LoVo (cell line): Measurements from ENCODE around the gene SLC6A8.

Source experiments
- DNase-seq: peaks from one replicate; pipeline ENCODE4 v3.0.0-alpha.2; 2016; ENCODE audit warnings: low spot score

SLC6A8 gene

GRCh38 chrX:153648358-153649177 is 39.2 kb upstream of the SLC6A8 start:
- DNase-seq = no peak

- no peak for DNase-seq
Observed at GRCh38 chrX:153649178-153649914, 38.4 kb upstream of the SLC6A8 start.

- no peak for DNase-seq
Observed at GRCh38 chrX:153649915-153650782, 37.6 kb upstream of the SLC6A8 start.

- DNase-seq = no peak
Observed at GRCh38 chrX:153650959-153651358, 36.8 kb upstream of the SLC6A8 start.

GRCh38 chrX:153651540-153652079 is 36.1 kb upstream of the SLC6A8 start:
- DNase-seq = no peak

- no peak for DNase-seq
Observed at GRCh38 chrX:153653556-153653955, 34.2 kb upstream of the SLC6A8 start.

GRCh38 chrX:153657161-153657560 is 30.6 kb upstream of the SLC6A8 start:
- no peak for DNase-seq

GRCh38 chrX:153659268-153659667 is 28.5 kb upstream of the SLC6A8 start:
- DNase-seq = no peak

- DNase-seq = peak; percentile 61
Observed at GRCh38 chrX:153662266-153662665, 25.5 kb upstream of the SLC6A8 start.

- no peak for DNase-seq
Observed at GRCh38 chrX:153665726-153666306, 21.9 kb upstream of the SLC6A8 start.

GRCh38 chrX:153667281-153667955 is 20.3 kb upstream of the SLC6A8 start:
- DNase-seq = no peak

GRCh38 chrX:153667956-153668396 is 19.8 kb upstream of the SLC6A8 start:
- peak; percentile 69 for DNase-seq

- DNase-seq = no peak
Observed at GRCh38 chrX:153668423-153669173, 19.1 kb upstream of the SLC6A8 start.

- no peak for DNase-seq
Observed at GRCh38 chrX:153669174-153669890, 18.4 kb upstream of the SLC6A8 start.

GRCh38 chrX:153669901-153670731 is 17.6 kb upstream of the SLC6A8 start:
- no peak for DNase-seq

GRCh38 chrX:153670748-153671588 is 16.8 kb upstream of the SLC6A8 start:
- DNase-seq = no peak

- DNase-seq = no peak
Observed at GRCh38 chrX:153671589-153672530, 15.9 kb upstream of the SLC6A8 start.
